GM21737 (cell line): Measurements from ENCODE around the gene SPATA17.

Experiments used
- ATAC-seq: cut with Tn5 transposase; IDR thresholded peaks from one replicate; pipeline ENCODE4 v1.9.1; 2021; ENCODE audit warnings: mild to moderate bottlenecking, moderate library complexity; ENCODE audit not compliant: unreplicated experiment

Gene SPATA17

GRCh38 chr1:217846733-217847132 is 215.6 kb downstream of the SPATA17 start:
- no peak for ATAC-seq

DNA sequence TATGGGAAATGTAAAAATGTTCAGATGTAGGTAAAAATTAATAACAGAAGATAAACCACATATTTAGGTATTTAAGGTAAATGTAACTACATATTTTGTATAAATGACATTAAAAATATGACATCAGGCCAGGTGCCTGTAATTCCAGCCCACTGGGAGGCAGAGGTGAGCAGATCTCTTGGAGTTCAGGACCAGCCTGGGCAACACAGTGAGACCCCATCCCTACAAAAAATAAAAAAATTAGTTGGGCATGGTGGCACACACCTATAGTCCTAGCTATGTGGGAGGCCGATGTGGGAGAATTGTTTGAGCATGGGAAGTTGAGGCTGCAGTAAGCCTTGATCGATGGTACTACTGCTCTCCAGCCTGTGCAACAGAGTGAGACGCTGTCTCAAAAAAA is 216.5 kb downstream of the SPATA17 start:
- ATAC-seq = no peak

GRCh38 chr1:217856342-217857034 is 225.3 kb downstream of the SPATA17 start:
- ATAC-seq = no peak

DNA sequence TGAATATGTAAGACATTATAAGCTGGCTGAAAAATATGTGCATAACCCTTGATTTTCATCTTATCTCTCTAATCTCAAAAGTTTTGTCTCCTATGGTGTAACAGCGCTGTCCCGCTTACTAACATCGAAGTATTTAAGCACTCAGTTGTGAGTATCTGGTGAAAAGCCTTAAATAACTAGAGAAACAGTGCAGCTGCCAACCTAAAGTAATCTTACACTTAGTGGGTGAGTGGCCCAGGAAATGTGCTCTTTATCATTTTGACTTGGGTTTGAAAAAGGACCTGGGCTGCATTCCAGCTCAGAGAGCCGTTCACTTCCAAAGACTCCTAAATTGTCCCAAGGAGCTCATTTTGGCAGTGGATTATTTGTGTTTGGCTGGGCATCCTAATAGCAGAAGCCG is 225.9 kb downstream of the SPATA17 start:
- no peak for ATAC-seq

DNA sequence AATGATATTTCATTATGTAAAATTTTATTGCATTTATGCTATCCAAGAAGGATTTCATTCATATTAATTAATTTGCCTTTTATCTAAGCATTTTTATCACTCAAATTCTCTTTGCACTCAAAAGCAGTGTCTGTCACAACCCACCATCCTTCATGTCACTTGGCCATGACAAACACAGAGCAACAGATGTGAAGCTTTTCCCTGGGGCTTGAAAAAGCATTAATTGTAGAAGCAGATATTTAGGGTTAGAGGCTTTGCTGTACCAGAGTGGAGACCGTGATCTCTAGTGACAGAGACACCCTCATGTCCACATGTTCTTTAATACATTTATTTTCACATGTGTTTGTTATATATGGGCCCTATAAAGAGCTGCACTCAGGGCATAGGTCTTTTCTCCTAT is 230.5 kb downstream of the SPATA17 start:
- no peak for ATAC-seq

GRCh38 chr1:217867446-217867995 is 236.4 kb downstream of the SPATA17 start:
- ATAC-seq = no peak

GRCh38 chr1:217871955-217872354 is 240.8 kb downstream of the SPATA17 start:
- no peak for ATAC-seq

- ATAC-seq = no peak
These were observed 244.1 kb downstream of the SPATA17 start for GRCh38 chr1:217875229-217875628.

GRCh38 chr1:217876401-217876800 is 245.3 kb downstream of the SPATA17 start:
- no peak for ATAC-seq

- no peak for ATAC-seq
These were observed 245.8 kb downstream of the SPATA17 start for GRCh38 chr1:217876896-217877295.

DNA sequence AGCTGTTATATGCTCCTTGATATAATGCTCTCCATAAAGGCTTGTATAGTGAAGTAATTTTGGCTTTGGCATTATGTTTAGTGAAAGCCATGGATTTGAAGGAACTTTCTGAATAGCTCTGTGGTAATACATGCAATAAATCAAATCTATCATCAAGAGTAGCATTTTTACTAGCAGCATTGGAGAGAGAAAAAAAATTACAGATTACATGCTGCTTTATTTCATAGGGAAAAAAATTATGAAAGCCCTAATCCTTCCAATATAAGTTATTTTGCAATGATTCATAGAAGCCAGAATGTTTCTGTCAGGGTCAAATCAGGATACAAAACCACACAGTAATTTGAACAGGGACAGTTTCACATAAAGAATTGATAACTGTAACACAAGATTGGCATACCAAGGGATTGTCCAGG is 250.0 kb downstream of the SPATA17 start:
- no peak for ATAC-seq

DNA sequence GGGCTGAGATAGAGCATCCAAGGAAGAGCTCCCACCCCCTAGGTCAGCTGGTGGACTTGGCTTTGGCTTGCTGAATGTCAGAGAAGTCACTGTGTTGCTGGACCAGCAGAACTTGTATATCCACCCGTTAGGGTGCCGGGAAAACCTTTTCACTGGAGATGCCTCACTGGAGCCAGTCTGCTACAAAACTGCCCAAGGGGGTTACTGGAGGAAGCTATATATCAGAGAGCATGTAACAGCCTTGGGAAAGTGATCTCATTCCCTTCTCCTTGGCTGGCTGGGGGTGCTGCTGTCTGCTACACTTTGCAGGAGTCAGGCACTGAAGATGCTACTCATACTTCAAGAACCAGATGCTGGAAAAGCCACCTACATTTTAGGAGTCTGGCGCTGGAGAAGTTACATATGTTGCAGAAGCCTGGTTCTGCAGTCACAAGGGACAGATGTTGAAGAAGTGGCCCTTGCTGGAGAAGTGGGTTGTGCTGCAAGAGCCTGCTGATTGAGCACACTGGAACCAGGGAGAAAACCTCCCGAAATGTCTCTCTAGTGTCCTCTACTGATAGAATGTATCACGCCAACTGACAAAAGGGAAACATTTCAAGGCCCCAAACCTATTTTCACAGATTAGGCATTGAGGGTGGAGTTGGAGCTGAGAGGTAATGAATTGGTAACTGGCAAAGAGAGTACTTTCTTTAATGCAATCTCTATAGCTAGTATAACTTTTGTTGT is 250.6 kb downstream of the SPATA17 start:
- ATAC-seq = no peak

- no peak for ATAC-seq
These were observed 254.0 kb downstream of the SPATA17 start for GRCh38 chr1:217885181-217885580.

- no peak for ATAC-seq
These were observed 257.2 kb downstream of the SPATA17 start for GRCh38 chr1:217888328-217888727.

DNA sequence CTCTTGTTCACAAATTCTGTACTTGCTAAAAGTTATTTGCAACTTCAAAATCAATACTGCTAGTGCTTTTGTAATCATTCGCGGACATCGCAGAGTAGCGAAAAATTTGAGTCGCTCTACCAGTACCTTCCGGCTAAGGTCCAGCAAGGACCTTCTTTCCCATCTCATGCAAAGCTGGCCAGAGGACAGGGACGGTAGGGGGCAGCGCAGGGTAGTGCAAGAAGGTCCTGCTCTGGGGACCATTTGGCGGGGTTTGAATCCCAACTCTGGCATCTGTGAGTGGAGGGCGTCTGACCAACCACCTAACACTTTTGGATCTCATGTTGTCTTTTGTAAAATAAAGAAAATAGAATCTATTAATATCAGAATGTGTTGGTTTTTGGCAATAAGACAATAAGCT is 258.3 kb downstream of the SPATA17 start:
- ATAC-seq = no peak

DNA sequence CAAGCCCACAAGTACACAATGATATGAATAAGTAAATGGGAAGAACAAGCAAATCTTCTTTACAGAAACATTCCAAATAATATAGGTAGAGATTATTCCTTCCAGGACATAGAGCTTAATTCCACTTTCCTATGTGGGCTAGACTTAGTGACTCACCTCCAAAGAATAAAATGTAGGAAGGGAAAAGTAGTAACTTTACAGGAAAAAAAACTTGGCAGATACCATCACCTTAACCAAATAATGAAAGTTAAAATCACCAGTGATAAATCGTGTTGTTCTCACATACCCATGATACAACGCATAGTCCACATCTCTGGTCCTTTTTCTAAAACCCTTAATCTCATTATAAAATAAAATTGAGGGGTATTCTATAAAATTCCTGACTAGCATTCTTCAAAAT is 260.8 kb downstream of the SPATA17 start:
- ATAC-seq = no peak

GRCh38 chr1:217892750-217893149 is 261.6 kb downstream of the SPATA17 start:
- no peak for ATAC-seq

DNA sequence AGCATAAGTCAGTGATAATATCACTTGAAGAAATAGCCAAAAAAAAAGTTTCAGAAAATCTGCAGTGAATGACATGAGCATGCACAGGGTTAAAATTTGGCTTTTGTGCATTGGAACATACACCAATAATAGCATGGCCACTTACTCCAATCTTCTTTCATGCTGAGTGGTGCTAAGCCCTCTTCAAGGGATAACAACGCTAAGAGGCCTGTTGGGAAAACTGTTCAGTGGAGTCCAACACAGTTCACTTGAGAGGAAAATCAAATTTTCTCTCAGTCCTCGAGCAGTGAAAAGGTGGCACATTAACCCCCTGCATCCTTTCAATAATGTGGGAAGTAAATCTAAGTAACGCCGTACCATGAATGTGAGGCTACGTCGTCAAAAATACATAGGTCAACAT is 264.7 kb downstream of the SPATA17 start:
- ATAC-seq = no peak

GRCh38 chr1:217896490-217896889 is 265.3 kb downstream of the SPATA17 start:
- ATAC-seq = no peak

DNA sequence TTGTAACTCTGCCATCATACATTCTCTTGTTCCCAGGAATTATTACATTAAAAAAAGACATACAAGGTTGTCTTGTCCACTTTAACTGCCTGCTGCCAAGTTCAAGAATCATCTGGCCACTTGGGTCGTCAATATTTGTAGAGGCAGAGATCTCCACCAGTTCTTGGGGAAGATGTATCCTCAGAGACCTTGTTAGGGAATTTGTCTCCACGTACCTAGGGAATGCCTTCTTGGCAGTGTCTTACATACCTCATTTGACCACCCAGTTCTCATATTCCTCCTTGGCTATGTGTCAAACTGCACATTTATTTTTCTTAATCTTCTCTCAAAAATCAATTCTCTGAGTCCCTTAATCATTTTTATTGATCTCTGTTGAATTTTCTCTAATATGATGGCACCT is 266.0 kb downstream of the SPATA17 start:
- no peak for ATAC-seq

- no peak for ATAC-seq
These were observed 268.5 kb downstream of the SPATA17 start for GRCh38 chr1:217899614-217900013.

GRCh38 chr1:217907504-217907903 is 276.4 kb downstream of the SPATA17 start:
- no peak for ATAC-seq
